Measurements from ENCODE around the gene IFITM5. TPM values are rescaled to one million over a fixed set of nuclear protein-coding genes. Genes with fewer than 3 reads are reported as not detected.

The IFITM5 gene
- total RNA-seq, 1 donor from 2014 or later, result not detected

DNA sequence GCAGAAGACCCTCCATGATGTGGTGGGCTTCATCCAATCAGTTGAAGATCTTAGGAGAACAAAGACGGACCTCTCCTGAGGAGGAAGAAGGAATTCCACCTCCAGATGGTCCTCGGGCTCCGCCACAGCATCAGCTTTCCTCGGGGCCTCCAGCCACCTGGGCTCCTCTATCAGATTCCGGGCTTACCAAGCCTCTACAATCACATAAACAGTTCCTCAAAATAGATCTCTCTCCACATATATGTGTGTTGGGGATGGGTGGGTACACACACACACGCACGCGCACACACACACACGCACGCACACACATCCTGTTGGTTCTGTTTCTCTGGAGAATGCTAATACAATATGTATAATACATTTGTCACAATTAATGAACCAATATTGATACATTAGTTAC is 39.9 kb downstream of the IFITM5 start:
- H3K4me3 ChIP-seq (ENCODE audit: low read depth, low read length), result no peak overlapping the region
- TF ChIP-seq, protein P1, sequence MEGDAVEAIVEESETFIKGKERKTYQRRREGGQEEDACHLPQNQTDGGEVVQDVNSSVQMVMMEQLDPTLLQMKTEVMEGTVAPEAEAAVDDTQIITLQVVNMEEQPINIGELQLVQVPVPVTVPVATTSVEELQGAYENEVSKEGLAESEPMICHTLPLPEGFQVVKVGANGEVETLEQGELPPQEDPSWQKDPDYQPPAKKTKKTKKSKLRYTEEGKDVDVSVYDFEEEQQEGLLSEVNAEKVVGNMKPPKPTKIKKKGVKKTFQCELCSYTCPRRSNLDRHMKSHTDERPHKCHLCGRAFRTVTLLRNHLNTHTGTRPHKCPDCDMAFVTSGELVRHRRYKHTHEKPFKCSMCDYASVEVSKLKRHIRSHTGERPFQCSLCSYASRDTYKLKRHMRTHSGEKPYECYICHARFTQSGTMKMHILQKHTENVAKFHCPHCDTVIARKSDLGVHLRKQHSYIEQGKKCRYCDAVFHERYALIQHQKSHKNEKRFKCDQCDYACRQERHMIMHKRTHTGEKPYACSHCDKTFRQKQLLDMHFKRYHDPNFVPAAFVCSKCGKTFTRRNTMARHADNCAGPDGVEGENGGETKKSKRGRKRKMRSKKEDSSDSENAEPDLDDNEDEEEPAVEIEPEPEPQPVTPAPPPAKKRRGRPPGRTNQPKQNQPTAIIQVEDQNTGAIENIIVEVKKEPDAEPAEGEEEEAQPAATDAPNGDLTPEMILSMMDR (conservative IDR thresholded peaks at IDR 0.05; ENCODE audit: low read depth, low read length), result no peak
- DNase-seq (ENCODE audit: low read depth), result no peak

DNA sequence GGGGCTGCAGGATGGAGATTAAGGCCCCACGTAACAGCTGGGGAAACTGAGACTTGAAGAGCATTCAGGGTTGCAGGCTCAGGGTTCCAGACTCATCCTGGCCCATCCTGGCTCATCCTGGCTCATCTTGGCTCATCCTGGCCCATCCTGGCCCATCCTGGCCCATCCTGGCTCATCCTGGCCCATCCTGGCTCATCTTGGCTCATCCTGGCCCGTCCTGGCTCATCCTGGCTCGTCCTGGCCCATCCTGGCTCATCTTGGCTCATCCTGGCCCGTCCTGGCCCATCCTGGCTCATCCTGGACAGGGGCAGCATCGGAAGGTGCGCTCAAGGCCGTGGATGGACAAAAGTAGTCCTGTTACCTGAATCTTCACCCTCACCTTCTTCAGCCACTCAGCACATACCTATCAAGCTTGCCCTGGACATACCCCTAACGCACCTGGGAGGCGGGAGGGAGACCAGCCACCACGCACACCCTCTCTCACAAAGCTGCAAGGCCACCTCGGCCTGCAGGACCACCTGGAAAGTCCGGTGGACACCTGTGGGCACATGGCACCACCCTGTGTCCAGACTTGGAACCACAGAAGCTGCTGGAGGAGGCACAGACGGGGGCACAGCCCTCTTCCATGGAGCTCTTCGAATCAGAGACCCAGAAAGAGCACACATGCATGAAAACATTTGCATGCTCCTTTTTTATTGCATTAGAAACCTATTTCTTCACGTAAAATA is 41.4 kb downstream of the IFITM5 start:
- H3K4me3 ChIP-seq (ENCODE audit: low read depth, low read length), result no peak overlapping the region
- DNase-seq (ENCODE audit: low read depth), result no peak
- TF ChIP-seq, protein P1 (conservative IDR thresholded peaks at IDR 0.05; ENCODE audit: low read depth, low read length), result peak; percentile 46

DNA sequence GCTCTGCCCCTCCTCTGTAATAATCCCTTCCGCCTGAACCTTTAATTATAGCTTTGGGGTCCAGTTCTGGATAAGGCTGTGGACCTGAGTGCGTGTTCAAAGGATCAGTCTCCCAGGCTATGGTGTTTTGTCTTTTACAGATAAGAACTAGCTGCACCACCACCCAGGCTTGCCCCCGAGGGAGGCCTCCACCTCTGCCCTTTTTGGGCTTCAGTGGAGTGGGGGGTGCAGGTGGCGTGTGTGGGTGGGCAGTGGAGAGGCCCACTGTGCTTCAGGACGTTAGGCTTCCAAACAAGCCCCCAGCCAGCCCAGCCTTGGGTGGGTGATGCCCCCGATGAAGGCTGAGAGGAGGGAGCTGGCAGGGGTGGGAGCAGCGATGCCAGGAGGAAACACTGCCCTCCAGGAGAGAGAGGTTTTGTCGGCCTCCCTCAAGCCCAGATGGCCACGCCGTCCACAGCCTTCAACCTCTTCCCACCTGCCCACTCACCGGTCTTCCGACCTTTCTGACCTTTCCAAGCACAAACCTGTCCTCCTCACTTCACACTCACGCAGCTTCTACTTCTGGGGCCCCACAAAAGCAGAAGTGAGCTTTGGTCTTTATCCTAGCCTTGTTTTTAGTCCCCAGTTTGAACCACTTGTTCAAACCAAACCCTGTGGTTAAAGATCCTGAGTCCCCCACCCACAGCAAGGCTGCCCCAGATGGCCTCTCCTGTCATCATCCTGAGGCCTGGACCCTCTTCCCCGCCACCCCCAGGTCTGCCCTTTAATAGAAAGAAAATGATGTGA is 42.2 kb downstream of the IFITM5 start:
- no peak overlapping the region for H3K4me3 ChIP-seq (ENCODE audit: low read depth, low read length)
- TF ChIP-seq, protein P1 (conservative IDR thresholded peaks at IDR 0.05; ENCODE audit: low read depth, low read length), result no peak
- DNase-seq (ENCODE audit: low read depth), result no peak

DNA sequence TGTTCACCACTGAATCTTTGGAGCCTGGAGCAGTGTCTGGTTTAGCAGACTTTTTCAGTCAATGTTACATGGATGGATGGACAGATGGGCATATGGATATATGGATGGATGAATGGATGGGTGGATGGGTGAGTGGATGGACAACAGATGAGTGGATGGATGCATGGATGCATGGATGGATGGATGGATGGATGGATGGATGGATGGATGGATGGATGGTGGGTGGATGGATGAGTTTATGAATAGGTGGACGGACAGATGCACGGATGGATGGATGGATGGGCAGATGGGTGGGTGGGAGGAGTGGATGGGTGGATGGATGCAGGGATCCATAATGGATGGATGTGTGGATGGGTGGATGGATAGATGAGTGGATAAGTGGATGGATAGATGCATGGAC is 43.5 kb downstream of the IFITM5 start:
- no peak overlapping the region for H3K4me3 ChIP-seq (ENCODE audit: low read depth, low read length)
- TF ChIP-seq, protein P1 (conservative IDR thresholded peaks at IDR 0.05; ENCODE audit: low read depth, low read length), result no peak
- no peak for DNase-seq (ENCODE audit: low read depth)

DNA sequence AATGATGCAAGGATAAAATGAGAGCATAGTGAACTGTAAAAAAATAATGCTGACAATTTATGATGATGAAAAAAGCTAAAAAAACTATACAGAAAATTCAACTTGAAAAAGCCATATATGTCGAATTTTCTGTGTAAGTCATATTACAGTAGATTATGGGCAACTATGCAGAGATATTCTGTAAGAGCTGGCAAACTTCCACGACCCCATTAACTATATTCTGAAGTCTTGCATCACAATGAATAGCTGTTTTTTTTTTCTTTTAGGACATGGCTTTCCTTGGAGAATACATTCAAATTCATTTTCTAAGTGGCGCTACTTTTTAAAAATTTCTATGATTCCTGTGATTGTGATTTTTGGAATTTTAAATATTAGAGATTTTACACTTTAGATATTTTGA is 44.1 kb downstream of the IFITM5 start:
- TF ChIP-seq, protein P1 (conservative IDR thresholded peaks at IDR 0.05; ENCODE audit: low read depth, low read length), result no peak
- no peak for DNase-seq (ENCODE audit: low read depth)
- no peak overlapping the region for H3K4me3 ChIP-seq (ENCODE audit: low read depth, low read length)

DNA sequence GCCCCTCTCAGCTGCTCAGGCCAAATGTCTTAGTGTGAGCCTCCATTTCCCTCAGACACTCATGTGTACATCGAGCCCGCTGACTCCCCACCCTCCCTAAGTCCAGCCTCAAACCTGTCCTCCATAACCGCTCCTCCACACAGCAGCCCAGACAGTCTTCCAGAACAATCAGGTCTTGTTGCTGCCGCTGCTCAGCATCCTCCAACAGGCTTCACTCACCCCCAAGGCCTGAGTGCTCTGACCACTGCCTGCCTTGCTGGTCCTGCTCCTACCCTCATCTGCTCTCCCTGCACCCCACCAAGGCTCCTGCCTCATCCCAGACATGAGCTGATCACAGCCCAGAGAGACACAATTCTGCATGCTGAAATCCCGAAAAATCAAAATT is 45.4 kb downstream of the IFITM5 start:
- TF ChIP-seq, protein P1 (conservative IDR thresholded peaks at IDR 0.05; ENCODE audit: low read depth, low read length), result no peak
- no peak overlapping the region for H3K4me3 ChIP-seq (ENCODE audit: low read depth, low read length)
- DNase-seq (ENCODE audit: low read depth), result no peak
